Measurements from ENCODE around the gene MTUS2. TPM values are rescaled to one million over a fixed set of nuclear protein-coding genes. Genes with fewer than 3 reads are reported as not detected.

The MTUS2 gene
- total and polyA plus RNA-seq, 2 experiments from 2014 or later = 0.27 to 0.38 TPM

GRCh38 chr13:29028868-29029267 lies 208.7 kb downstream of the MTUS2 start (continued):
- TF ChIP-seq ZNF114 (CRISPR knock-in tag; IDR thresholded peaks at IDR 0.05) (no peak), ETS1 (IDR thresholded peaks at IDR 0.05) (no peak), CREB1 (CRISPR knock-in tag; IDR thresholded peaks at IDR 0.05; ENCODE audit: low read depth) (no peak), REST (IDR thresholded peaks at IDR 0.05; ENCODE audit: unreplicated experiment) (no peak), POLR2AphosphoS5 (IDR thresholded peaks at IDR 0.05; ENCODE audit: low read depth) (no peak)

GRCh38 chr13:29038700-29039099 lies 218.6 kb downstream of the MTUS2 start:
- H4K20me1 ChIP-seq (replicated peaks; ENCODE audit: insufficient read depth) = no peaks in the 10 kb centered on the region
- no peak overlapping the region for H3K4me3 Mint-ChIP-seq
- no peaks in the 10 kb centered on the region for H3K79me2 ChIP-seq (replicated peaks; ENCODE audit: insufficient read depth)
- no peaks in the 10 kb centered on the region for H3K9me3 Mint-ChIP-seq
- no peak overlapping the region for H3K4me2 ChIP-seq
- no peaks in the 10 kb centered on the region for H3K36me3 ChIP-seq (ENCODE audit: insufficient read depth)
- no peaks in the 10 kb centered on the region for H3K4me1 ChIP-seq (ENCODE audit: insufficient read depth)
- no peak for DNase-seq (ENCODE audit: low spot score)
- no peaks in the 10 kb centered on the region for H3K36me3 Mint-ChIP-seq (ENCODE audit: low read depth)
- H3K27me3 ChIP-seq (ENCODE audit: insufficient read depth) = no peaks in the 10 kb centered on the region
- no peaks in the 10 kb centered on the region for H3K9me2 ChIP-seq (ENCODE audit: insufficient read depth)
- H3K4me3 ChIP-seq = no peak overlapping the region
- H3K4me1 Mint-ChIP-seq = no peaks in the 10 kb centered on the region; the same call in 2 of the 3 replicates
- TF ChIP-seq ZNF114 (CRISPR knock-in tag; IDR thresholded peaks at IDR 0.05) (no peak), ETS1 (IDR thresholded peaks at IDR 0.05) (no peak), ZNF462 (CRISPR knock-in tag; IDR thresholded peaks at IDR 0.05) (no peak), CREB1 (CRISPR knock-in tag; IDR thresholded peaks at IDR 0.05; ENCODE audit: low read depth) (no peak), STAT1 (IDR thresholded peaks at IDR 0.05; ENCODE audit: unreplicated experiment) (no peak), CTCF (conservative IDR thresholded peaks at IDR 0.05; ENCODE audit: low read depth in 2 of 2) (no peak), POLR2AphosphoS5 (IDR thresholded peaks at IDR 0.05; ENCODE audit: low read depth) (no peak), NANOG (IDR thresholded peaks at IDR 0.05; ENCODE audit: borderline replicate concordance) (no peak), EZH2phosphoT487 (IDR thresholded peaks at IDR 0.05; ENCODE audit: unreplicated experiment) (no peak), ZNF331 (CRISPR knock-in tag; IDR thresholded peaks at IDR 0.05; ENCODE audit: low read depth) (no peak)
- no peak overlapping the region for H2AFZ ChIP-seq
- no peak overlapping the region for H3K27ac ChIP-seq (ENCODE audit: low read depth)
- ATAC-seq = no peak
- peaks cover 2% of the 10 kb centered on the region for H3K27me3 Mint-ChIP-seq (ENCODE audit: insufficient read depth, low read depth, poor library complexity)
- H3F3A ChIP-seq (replicated peaks; ENCODE audit: low read depth) = no peaks in the 10 kb centered on the region
- H3K27ac Mint-ChIP-seq = no peak overlapping the region
